Measurements from ENCODE around the gene IRAK1. TPM values are rescaled to one million over a fixed set of nuclear protein-coding genes. Genes with fewer than 3 reads are reported as not detected.

The IRAK1 gene
- total and polyA plus RNA-seq, 10 of the 15 experiments (the other 5 are each of a cell fraction or from before 2014, with no cell fraction given), result 4.2 to 136 (median 39.5) TPM

- TF ChIP-seq BHLHE40 (IDR thresholded peaks at IDR 0.05; ENCODE audit: borderline replicate concordance in 1 of 2, low read depth in 2 of 2, low read length in 1 of 2) (no peak), MYC (IDR thresholded peaks at IDR 0.05; ENCODE audit: insufficient read depth, insufficient read length, insufficient replicate concordance, low read length, severe bottlenecking) (no peak), POLR2AphosphoS2 (IDR thresholded peaks at IDR 0.05; ENCODE audit: low read depth, low read length) (no peak), ATF3 (IDR thresholded peaks at IDR 0.05; ENCODE audit: borderline replicate concordance, extremely low read depth, low read depth, low read length) (no peak), PBX3 (IDR thresholded peaks at IDR 0.05; ENCODE audit: insufficient replicate concordance, low read depth, low read length) (no peak), TAF1 (IDR thresholded peaks at IDR 0.05; ENCODE audit: borderline replicate concordance, low read depth, low read length) (no peak), CBX3 (IDR thresholded peaks at IDR 0.05; ENCODE audit: borderline replicate concordance, low read depth) (no peak), ATF2 (IDR thresholded peaks at IDR 0.05; ENCODE audit: low read length) (no peak), MEF2A (IDR thresholded peaks at IDR 0.05; ENCODE audit: insufficient read depth, low read depth, low read length) (no peak)
Measured at GRCh38 chrX:154063234-154063633, 43.5 kb upstream of the IRAK1 start (continued).

GRCh38 chrX:154061801-154062200 is 42.1 kb upstream of the IRAK1 start:
- 50% methylated on average over 8 of the region's 8 CpGs for WGBS (ENCODE audit: insufficient coverage, insufficient replicate concordance, low lambda C conversion rate, missing lambda C conversion rate)
- no peak for FAIRE-seq
- Histone ChIP-seq H3K4me2 (ENCODE audit: control insufficient read depth, insufficient read depth) (no peak overlapping the region), H3K9me3 (replicated peaks; ENCODE audit: control insufficient read depth, insufficient read depth, low read length) (no peaks in the 10 kb centered on the region), H3K79me2 (ENCODE audit: control insufficient read depth, insufficient read depth, low read length) (no peaks in the 10 kb centered on the region; the same call in 1 of the 2 replicates), H2AFZ (ENCODE audit: control insufficient read depth, low read depth, low read length) (no peak overlapping the region), H3K27ac (ENCODE audit: control insufficient read depth, insufficient read depth) (no peak overlapping the region), H3K36me3 (ENCODE audit: control insufficient read depth in 2 of 2, insufficient read depth in 2 of 2, low read length in 1 of 2) (no peaks in the 10 kb centered on the region; a peak in 1 of 4 replicates), H3K4me3 (no peak overlapping the region), H4K20me1 (ENCODE audit: control insufficient read depth, insufficient read depth) (peaks cover 2% of the 10 kb centered on the region; the same call in 1 of the 2 replicates), H3K9ac (ENCODE audit: control insufficient read depth, insufficient read depth, low read length) (no peak overlapping the region), H3K27me3 (replicated peaks in 1 of 2; ENCODE audit: control insufficient read depth in 2 of 2, insufficient read depth in 2 of 2, low read length in 1 of 2) (no peaks in the 10 kb centered on the region; a peak in 1 of 4 replicates), H3K4me1 (ENCODE audit: control insufficient read depth, insufficient read depth, low read length) (no peaks in the 10 kb centered on the region)
- intact Hi-C loops (cut with micrococcal nuclease; ENCODE audit: unreplicated experiment), result no loop called here
- no peak for DNase-seq (ENCODE audit: low read depth, low spot score)
- in situ Hi-C loops (cut with MboI), result no loop called here
- ATAC-seq, result no peak
- ChIA-PET POLR2A (no interaction called here), SMC1A (ENCODE audit: uncharacterized antibody, unreplicated experiment) (no interaction called here), CTCF (interaction anchor here (0.8 kb wide), 1 partner anchor 41 kb away, joined by 3 read pairs; no protein-coding TSS in a partner anchor), RAD21 (ENCODE audit: unreplicated experiment) (no interaction called here)
- TF ChIP-seq RUNX3 (IDR thresholded peaks at IDR 0.05; ENCODE audit: low read length), result no peak
- no peak for TF ChIP-seq CBX3 (IDR thresholded peaks at IDR 0.05; ENCODE audit: borderline replicate concordance, low read depth)
- TF ChIP-seq SUPT20H (IDR thresholded peaks at IDR 0.05; ENCODE audit: borderline replicate concordance, control insufficient read depth, low read depth, low read length), result no peak
- no peak for TF ChIP-seq CREM (IDR thresholded peaks at IDR 0.05; ENCODE audit: low read depth)
- TF ChIP-seq BCL11A (IDR thresholded peaks at IDR 0.05; ENCODE audit: low read depth, low read length), result no peak
- BruUV-seq (replicated peaks), result no TSS peak
